Psoas muscle (tissue), 8 donors: ENCODE measurements around the gene PHKB. TPM values are rescaled to one million over a fixed set of nuclear protein-coding genes. Genes with fewer than 3 reads are reported as not detected.

Experiments used
- ATAC-seq, 4 donors: fragments of 200-7000 bp; cut with Tn5 transposase; one replicate each; pipeline ENCODE4 v1.9.1; 2020; ENCODE audit warnings: moderate library complexity in 3 of 4, mild to moderate bottlenecking in 2 of 4
- DNase-seq, 2 donors: peaks; one replicate each; pipeline ENCODE4 v3.0.0-alpha.2; 2020
- H3K27ac ChIP-seq: fragments of 200-600 bp; one replicate; pipeline ENCODE4 v1.8.0; 2022
- H3K27me3 ChIP-seq, 3 donors: fragments of 200-600 bp in 1 of 3; one replicate each; pipeline versions ENCODE4 v1.6.1 to v1.8.0; 2013 to 2022; ENCODE audit warnings: low read length in 2 of 3, mild to moderate bottlenecking in 2 of 3, moderate library complexity in 1 of 3; ENCODE audit not compliant: insufficient read depth in 3 of 3
- H3K36me3 ChIP-seq, 2 donors: fragments of 200-600 bp in 1 of 2; one replicate each; pipeline versions ENCODE4 v1.6.1 to v1.8.0; 2013 to 2022; ENCODE audit warnings: low read depth in 1 of 2, mild to moderate bottlenecking in 1 of 2, moderate library complexity in 1 of 2; ENCODE audit not compliant: insufficient read depth in 1 of 2
- H3K4me1 ChIP-seq: fragments of 200-600 bp; one replicate; pipeline ENCODE4 v1.8.0; 2022
- H3K4me3 ChIP-seq: fragments of 200-600 bp; one replicate; pipeline ENCODE4 v1.8.0; 2022; ENCODE audit warnings: mild to moderate bottlenecking
- H3K9me3 ChIP-seq: fragments of 200-600 bp; one replicate; pipeline ENCODE4 v1.8.0; 2022
- CTCF ChIP-seq: fragments of 200-600 bp; IDR thresholded peaks from one replicate; pipeline ENCODE4 v1.8.0; 2022; ENCODE audit warnings: antibody characterized with exemption
- WGBS, 3 donors: extraction: QIAGEN DNeasy Blood & Tissue Kit; methylation state at CpG; one replicate each; pipeline versions ENCODE4 v1.1.6 to v1.1.7; 2013; 5-methylcytosine and 5-hydroxymethylcytosine counted together
- intact Hi-C, 2 donors: fragments of 100-400 bp; cut with DNase I; formaldehyde crosslinking; loops; one replicate each; pipeline versions ENCODE4 v1.11.0 to v1.14.2; 2022
- polyA plus RNA-seq, 3 donors: library from polyadenylated mRNA; stranded (reverse); fragments of 200-250 nt; gene quantifications; one replicate each; pipeline ENCODE4 v1.2.3, GENCODE V29; 2013
- total RNA-seq, 4 donors: library from RNA; stranded (reverse); fragmentation: NEBNext Ultra II Directional in 2 of 4; extraction: Animal tissue kit (Norgen Biotek cat#: 25700) in 2 of 4; gene quantifications; one replicate each; pipeline versions ENCODE4 v1.2.1 to v1.2.4, GENCODE V29; 2021 to 2023
- donor health status: healthy with polysubstance abuse.
- donor health status: DM: no; HTN: no; CAD: no; lungs with moderate emphysema.
- donor health status: Bipolar disorder and iron deficiency.
- donor health status: healthy.
- donor health status: DM: yes; HTN: yes; CAD: no.
- donor health status: DM: no; HTN: no; CAD: no.
- donor health status: DM: no; HTN: no; CAD: no.
- donor health status: DM: yes; HTN: yes; CAD: no.

PHKB gene
- total and polyA plus RNA-seq, 7 donors: 18.8 to 87.7 (median 71.0) TPM

DNA sequence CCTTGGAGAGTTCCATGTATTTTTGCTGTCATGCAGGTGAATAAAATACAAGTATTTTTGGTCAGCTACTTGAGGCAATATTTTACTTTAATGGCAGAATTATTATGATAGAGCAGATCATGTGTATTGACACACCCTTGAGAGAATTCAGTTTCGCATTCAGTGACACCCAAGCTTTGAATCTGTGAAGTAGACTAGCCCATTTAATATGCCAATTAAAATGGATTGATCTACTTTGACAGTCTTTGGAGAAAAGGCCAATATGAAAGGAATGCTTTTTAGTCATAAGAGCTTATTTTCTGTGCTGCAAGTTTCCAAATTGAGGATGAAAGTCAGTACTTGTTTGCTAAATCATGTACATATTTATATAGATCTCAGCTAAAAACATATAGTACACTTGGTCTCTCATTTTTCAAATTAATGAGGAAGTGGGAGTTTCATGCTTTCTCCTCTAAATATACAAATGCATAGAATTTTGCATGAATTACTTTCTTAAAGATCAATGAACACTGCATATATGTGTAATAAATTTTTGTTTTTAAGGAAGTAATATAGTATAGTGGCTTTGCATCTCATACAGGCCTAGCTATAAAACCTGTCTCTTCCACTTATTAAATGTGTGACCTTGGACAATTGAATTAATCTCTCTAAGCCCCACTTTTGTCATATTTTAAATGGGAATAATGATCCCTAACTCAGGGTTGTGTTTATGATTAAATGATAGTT lies 161.5 kb downstream of the PHKB start:
- H3K27me3 ChIP-seq: no peaks in the 10 kb centered on the region
- no peak for TF ChIP-seq CTCF
- DNase-seq (no peak), ATAC-seq (no peak)
- no peaks in the 10 kb centered on the region for H3K9me3 ChIP-seq
- H3K4me3 ChIP-seq: no peak overlapping the region
- no peaks in the 10 kb centered on the region for H3K36me3 ChIP-seq
- intact Hi-C loops: no loop called here
- no peak overlapping the region for H3K27ac ChIP-seq
- WGBS, 3 donors: 98 to 100% (median 98%) methylated on average over 1 of the region's 1 CpG
- H3K4me1 ChIP-seq: peaks cover 17% of the 10 kb centered on the region

DNA sequence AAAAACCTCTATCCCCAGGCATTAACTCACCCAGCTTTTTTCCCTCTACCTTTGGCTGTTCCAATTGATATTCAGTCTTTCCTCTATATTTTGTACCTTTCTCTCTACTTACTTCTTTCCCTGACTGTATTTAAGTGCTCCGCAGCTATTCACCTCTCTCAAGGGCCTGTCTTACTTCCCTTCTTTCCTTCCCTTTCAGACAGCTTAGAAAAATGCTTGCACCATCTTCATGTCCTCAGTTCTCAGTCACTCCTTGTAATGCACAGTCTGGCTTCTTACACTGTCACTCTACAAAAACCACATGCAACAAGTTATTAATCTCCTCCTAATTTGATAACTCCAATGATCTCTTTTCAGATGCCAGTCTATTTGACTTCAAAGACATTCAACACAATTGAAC lies 163.4 kb downstream of the PHKB start:
- Histone ChIP-seq H3K9me3 (no peaks in the 10 kb centered on the region), H3K27me3 (no peaks in the 10 kb centered on the region), H3K27ac (no peak overlapping the region), H3K4me3 (no peak overlapping the region), H3K4me1 (peaks cover 4% of the 10 kb centered on the region), H3K36me3 (no peaks in the 10 kb centered on the region)
- TF ChIP-seq CTCF: no peak
- intact Hi-C loops: no loop called here
- no peak for ATAC-seq
- 94 to 97% (median 96%) methylated on average over 1 of the region's 1 CpG for WGBS, 3 donors
- no peak for DNase-seq

GRCh38 chr16:47625115-47625567 lies 164.0 kb downstream of the PHKB start:
- intact Hi-C loops: no loop called here
- whole genome bisulfite sequencing, 3 donors: 90 to 100% (median 96%) methylated on average over 1 of the region's 1 CpG
- no peaks in the 10 kb centered on the region for H3K27me3 ChIP-seq
- DNase-seq (no peak), ATAC-seq (no peak)
- no peaks in the 10 kb centered on the region for H3K36me3 ChIP-seq
- TF ChIP-seq CTCF: no peak
- H3K4me3 ChIP-seq: no peak overlapping the region
- H3K27ac ChIP-seq: no peak overlapping the region
- no peaks in the 10 kb centered on the region for H3K9me3 ChIP-seq
- no peaks in the 10 kb centered on the region for H3K4me1 ChIP-seq

DNA sequence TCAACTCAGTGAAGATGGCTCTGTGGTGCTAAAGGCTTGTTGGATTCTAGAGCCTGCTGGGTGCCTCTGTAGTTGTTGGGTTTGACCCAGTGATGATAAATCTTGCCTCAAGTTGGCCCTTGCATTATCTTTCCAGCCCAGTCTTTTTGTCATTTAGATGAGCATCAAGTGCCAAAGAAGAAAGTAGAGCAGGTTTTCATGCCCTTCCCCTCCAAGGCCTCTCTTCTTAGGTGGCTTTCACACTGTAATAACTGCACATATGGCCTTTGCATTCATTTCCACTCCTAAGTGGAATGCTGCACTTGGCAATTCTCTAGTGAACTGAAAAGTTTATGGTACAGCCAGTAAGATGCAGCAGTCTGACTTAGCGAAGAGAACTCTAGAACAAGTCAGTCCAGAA lies 165.1 kb downstream of the PHKB start:
- ATAC-seq (no peak), DNase-seq (no peak)
- H3K4me1 ChIP-seq: no peaks in the 10 kb centered on the region
- WGBS, 3 donors: 92 to 100% (median 96%) methylated on average over 1 of the region's 1 CpG
- no peaks in the 10 kb centered on the region for H3K27me3 ChIP-seq
- H3K4me3 ChIP-seq: no peak overlapping the region
- H3K27ac ChIP-seq: no peak overlapping the region
- intact Hi-C loops: no loop called here
- H3K36me3 ChIP-seq: no peaks in the 10 kb centered on the region
- H3K9me3 ChIP-seq: no peaks in the 10 kb centered on the region
- TF ChIP-seq CTCF: no peak

GRCh38 chr16:47627085-47627639 lies 166.0 kb downstream of the PHKB start:
- H3K27ac ChIP-seq: no peak overlapping the region
- WGBS, 3 donors: 83 to 86% (median 85%) methylated on average over 6 of the region's 6 CpGs
- no peak for TF ChIP-seq CTCF
- H3K36me3 ChIP-seq: no peaks in the 10 kb centered on the region
- H3K27me3 ChIP-seq: no peaks in the 10 kb centered on the region
- ATAC-seq (no peak), DNase-seq (no peak)
- no peaks in the 10 kb centered on the region for H3K9me3 ChIP-seq
- intact Hi-C loops: no loop called here
- H3K4me3 ChIP-seq: no peak overlapping the region
- H3K4me1 ChIP-seq: no peaks in the 10 kb centered on the region
